COR-L47 (cell line): Measurements from ENCODE around the gene SFXN3.

Source experiments
- DNase-seq: peaks from one replicate; lab custom pipeline; 2025; lab: John Stamatoyannopoulos, UW

Gene SFXN3

DNA sequence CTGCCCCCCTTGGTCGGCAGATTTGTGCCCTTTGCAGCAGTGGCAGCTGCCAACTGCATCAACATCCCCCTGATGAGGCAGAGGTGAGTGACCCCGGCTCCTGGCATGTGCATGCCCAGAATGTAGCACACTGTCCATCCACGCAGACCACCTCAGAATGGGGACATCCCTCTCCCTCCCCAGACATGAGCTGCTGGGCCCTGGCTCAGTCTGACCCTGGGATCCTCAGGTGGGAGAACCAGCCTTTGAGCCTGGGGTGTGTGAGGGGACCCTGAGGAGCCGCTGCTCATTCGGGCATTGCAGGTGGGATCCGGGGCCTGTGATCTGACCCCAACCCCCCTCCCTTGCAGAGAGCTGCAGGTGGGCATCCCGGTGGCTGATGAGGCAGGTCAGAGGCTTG is 5.7 kb downstream of the SFXN3 start:
- DNase-seq = no peak

DNA sequence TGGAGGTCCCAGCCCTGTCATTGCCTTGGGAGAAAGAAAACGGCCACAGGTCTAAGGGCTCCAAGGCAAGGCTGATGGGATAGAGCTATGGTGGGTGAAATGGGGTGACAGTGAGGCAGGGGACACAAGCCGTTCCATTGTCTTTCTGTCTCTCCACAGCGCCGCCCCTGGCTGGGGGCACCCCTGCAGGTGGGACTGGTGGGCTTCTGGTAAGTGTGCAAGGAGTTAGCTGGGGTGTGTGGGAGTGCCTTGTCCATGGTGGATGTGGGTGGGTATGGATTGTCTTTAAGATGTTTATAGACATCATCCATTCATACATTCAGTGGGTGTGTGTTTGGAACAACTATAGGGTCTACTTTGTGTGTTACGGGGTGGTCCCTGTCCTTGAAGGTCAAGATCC is 7.5 kb downstream of the SFXN3 start:
- DNase-seq = no peak

DNA sequence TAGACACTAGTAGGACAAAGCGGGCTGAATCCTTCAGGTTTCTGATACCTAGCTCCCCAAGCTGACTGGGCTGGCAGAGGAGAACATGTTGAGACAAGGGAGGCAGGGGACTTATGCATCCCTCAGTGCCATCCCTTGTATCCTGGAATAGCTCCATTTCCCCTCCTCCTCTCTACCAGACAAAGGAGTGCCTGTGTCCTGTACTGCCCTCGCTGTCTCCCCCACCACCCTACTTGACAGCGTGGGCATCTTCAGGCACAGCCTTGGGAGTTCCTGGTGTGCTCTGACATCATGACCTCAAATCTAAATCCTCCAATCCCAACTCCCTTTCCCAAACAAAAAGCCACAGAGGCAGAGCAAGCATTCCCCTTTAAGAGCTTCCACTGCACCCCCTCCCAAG is 9.0 kb downstream of the SFXN3 start:
- no peak for DNase-seq

DNA sequence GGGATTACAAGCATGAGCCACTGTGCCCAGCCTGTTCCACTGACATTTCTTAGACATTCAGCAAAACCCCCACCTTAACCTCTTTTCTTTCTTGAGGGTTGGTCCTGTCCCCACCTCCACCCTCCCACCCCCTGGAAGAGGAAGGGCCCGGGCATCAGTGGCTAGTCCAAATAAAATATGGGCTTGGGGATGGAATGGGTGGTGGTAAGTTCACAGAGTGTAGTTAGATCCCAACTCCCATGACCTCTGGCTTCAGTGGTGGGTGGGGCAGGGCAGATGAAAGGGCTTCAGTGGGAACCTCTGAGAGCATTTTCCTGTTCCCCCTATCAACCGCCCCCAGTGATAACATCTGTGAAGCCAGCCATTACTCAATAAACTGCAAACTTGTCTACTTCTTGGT is 9.8 kb downstream of the SFXN3 start:
- no peak for DNase-seq

DNA sequence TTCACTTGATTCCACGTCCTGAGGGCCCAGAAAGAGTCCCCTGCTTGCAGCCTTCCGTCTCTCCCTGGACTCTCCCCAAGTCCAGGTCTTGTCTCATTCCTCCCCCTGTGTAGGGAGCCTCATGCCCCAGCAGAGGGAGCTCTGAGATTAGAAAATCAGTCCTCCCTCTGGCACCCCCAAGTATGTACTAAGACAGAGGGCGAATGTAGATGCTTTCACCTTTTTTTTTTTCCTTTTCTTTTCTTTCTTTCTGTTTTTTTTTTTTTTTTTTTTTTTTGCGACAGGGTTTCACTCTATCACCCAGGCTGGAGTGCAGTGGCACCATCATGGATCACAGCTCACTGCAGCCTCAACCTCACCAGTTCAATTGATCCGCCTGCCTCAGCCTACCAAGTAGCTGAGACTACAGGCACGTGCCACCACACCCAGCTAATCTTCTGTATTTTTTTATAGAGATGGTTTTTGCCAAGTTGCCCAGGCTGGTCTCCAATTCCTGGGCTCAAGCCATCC is 10.3 kb downstream of the SFXN3 start:
- DNase-seq = peak; percentile 65

- no peak for DNase-seq
Observed at GRCh38 chr10:101042118-101042517, 11.1 kb downstream of the SFXN3 start.

GRCh38 chr10:101042667-101043362 is 11.8 kb downstream of the SFXN3 start:
- DNase-seq = peak; percentile 93

DNA sequence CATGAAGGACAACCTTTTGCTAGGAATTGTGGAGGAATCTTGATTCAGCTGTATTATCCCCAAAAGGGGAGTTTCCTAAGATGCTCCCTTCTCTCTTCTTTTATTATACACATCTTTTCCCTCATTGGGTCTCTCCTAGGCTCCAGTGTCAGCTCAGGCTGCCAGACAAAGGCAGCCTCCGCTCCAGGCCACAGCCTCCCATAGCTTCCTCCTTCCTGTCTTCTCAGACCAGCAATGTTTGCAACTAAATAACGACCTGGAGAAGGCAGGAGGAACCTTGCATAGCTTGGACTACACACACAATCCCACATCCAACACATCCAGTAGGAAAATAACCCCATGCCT is 12.3 kb downstream of the SFXN3 start:
- no peak for DNase-seq

GRCh38 chr10:101044117-101044516 is 13.1 kb downstream of the SFXN3 start:
- DNase-seq = no peak

- DNase-seq = no peak
Observed at GRCh38 chr10:101046332-101047238, 15.6 kb downstream of the SFXN3 start.

GRCh38 chr10:101047268-101047667 is 16.2 kb downstream of the SFXN3 start:
- DNase-seq = no peak

GRCh38 chr10:101047961-101048892 is 17.2 kb downstream of the SFXN3 start:
- peak; percentile 57 for DNase-seq

DNA sequence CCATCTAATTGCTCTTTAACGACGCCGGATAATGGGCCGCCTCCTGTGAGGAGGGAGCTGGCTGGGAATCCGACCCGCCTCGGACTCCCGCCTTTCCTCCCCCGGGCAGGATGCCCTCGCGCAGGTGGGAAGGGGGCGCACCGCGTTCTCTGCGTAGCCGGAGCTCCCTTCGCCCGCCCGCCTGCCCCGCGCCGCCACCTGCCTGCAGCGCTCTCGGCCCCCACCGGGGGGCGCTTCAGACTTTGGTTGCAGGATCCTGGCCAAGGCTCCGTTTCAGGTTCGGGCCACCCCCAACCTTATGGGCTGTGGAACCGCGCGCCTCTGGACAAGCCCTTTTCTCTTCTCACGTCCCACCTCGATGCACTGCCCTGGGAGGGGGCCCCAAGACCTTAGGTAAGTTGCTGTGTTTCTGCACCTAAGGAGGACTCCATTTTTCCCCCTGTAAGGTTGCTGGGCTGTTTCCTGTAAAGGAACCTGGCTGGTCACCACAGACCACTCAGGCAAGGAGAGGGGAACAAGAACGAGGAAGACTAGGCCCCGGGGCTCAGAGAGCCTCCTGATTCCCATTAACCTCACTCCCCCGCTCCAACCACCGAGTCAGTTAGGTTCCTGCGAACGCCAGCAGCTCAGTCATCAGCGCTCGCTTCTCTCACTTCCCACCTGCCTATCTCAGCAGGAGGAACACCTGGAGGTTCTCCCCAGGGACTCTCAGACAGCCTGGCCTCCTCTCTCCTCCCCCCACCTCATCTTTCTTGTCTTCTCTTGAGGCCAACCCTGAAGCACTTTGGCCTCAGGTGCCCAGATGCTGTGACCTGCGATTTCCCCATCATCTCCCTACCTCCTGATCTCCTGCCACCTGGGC is 19.4 kb downstream of the SFXN3 start:
- DNase-seq = peak; percentile 78

GRCh38 chr10:101052285-101052684 is 21.3 kb downstream of the SFXN3 start:
- DNase-seq = no peak

DNA sequence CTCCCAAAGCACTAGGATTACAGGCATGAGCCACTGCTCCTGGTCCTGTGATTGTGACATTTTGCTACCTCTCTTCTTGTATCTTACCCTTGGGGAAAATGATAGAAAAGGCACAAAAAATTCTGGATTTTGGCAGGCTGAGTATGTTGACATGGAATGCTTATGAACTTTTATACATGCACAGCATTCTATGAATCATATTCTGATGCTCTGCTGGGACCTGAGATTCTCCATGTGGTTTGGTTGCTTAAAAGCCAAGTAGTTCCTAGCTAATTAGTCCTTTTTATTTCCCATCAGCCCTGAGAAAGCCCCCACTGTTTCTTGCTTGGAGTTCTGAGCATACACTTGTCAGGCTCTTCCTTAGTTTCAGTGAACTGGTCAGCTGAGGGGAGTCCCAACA is 22.5 kb downstream of the SFXN3 start:
- DNase-seq = no peak

- no peak for DNase-seq
Observed at GRCh38 chr10:101054351-101054750, 23.3 kb downstream of the SFXN3 start.

DNA sequence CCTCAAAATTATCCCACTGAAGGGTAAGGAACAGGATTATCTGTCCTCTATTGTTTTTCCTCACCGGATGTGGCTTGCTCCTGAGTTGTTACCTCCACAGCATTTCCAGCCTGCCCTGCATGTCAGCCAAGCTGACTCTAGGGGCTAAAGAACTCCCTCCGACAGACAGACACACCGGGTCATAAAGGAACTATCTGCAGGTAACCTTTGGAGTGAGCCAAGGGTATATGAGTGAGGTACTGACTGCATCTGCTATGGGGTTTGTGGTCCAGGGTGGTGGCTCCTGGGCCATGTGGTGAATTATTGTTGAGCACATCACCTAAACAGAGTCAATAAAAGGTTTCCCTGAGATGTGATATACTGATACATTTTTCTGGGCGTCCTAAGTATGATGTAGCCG is 23.8 kb downstream of the SFXN3 start:
- DNase-seq = no peak

DNA sequence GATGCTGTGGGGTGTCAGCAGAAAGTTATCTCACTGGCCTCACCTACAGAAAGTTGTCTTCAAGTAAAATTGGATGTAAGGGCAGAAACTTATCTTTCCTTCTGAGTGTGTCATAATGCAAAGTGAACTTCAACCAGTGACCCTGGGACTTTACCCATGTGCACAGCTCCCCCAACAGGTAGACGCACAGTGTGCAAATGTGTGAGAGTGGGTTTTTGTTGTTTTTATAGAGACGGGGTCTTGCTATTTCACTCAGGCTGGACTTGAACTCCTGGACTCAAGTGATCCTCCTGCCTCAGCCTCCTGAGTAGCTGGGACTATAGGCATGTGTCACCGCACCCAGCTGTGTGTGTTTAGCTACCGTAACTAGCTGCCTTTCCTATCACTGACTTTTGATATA is 24.4 kb downstream of the SFXN3 start:
- no peak for DNase-seq

GRCh38 chr10:101056365-101057151 is 25.5 kb downstream of the SFXN3 start:
- DNase-seq = no peak
